HCT116 (cell line): ENCODE results near the gene SZT2. TPM values are rescaled to one million over a fixed set of nuclear protein-coding genes. Genes with fewer than 3 reads are reported as not detected.

Source experiments
- ATAC-seq: fragments of 200-7000 bp; cut with Tn5 transposase; 2 replicates; pipeline ENCODE4 v1.9.1; 2020; ENCODE audit warnings: mild to moderate bottlenecking, moderate library complexity
- BruUV-seq: library from RNA; stranded (reverse); fragments of 400-500 nt; replicated peaks from 2 replicates; lab custom pipeline; 2021; lab: Mats Ljungman, UMichigan
- CTCF ChIA-PET: fragments of 300-600 bp; sonication (Branson Sonifier 250); formaldehyde crosslinking; loops from one replicate; lab custom pipeline; 2021; ENCODE audit warnings: antibody characterized with exemption; lab: Charles Lee
- POLR2A ChIA-PET: fragments of 300-600, 350-600 bp; sonication (Branson Sonifier 250); formaldehyde crosslinking; loops from one replicate; lab custom pipeline; 2021; ENCODE audit warnings: antibody characterized with exemption; lab: Charles Lee
- RAD21 ChIA-PET, 2 experiments: fragments of 300-600 bp; sonication (Branson Sonifier 250); formaldehyde crosslinking; loops; one replicate each; lab custom pipeline; 2023; ENCODE audit warnings: low total read pairs in 2 of 2; ENCODE audit not compliant: uncharacterized antibody in 2 of 2, unreplicated experiment in 2 of 2, low non-redundant PET in 1 of 2; lab: Charles Lee
- DNase-seq: peaks from one replicate; pipeline ENCODE4 v3.0.0-alpha.2; 2010; ENCODE audit warnings: low read depth, low spot score
- H2AFZ ChIP-seq: fragments of 200-600 bp; shearing (Covaris generic), sonication (generic); 2 replicates; pipeline ENCODE4 v1.6.1; 2017; ENCODE audit warnings: low read depth, mixed run types, mixed read lengths, antibody characterized with exemption, low read length; ENCODE audit not compliant: poor library complexity, severe bottlenecking
- H3K27ac ChIP-seq: 2 replicates; pipeline ENCODE4 v1.5.1; 2012; ENCODE audit warnings: low read depth, low read length
- H3K27me3 ChIP-seq: fragments of 200-600 bp; sonication (generic); 2 replicates; pipeline ENCODE4 v1.6.1; 2016; ENCODE audit warnings: mixed run types, low read length, mixed read lengths; ENCODE audit not compliant: insufficient read depth
- H3K36me3 ChIP-seq, 2 experiments: fragments of 200-500 bp in 1 of 2; fragments of 200-600 bp in 1 of 2; sonication (Bioruptor generic) in 1 of 2; sonication (generic) in 1 of 2; 2 replicates each; pipeline versions ENCODE4 v1.5.1 to v1.6.1; 2014 to 2016; ENCODE audit warnings: low read length in 2 of 2, inconsistent platforms in 1 of 2, mixed read lengths in 1 of 2, mixed run types in 1 of 2; ENCODE audit not compliant: insufficient read depth in 2 of 2, control insufficient read depth in 1 of 2
- H3K4me1 ChIP-seq, 2 experiments: fragments of 200-600 bp in 1 of 2; sonication (generic) in 1 of 2; 2 replicates each; pipeline versions ENCODE4 v1.5.1 to v1.6.1; 2012 to 2017; ENCODE audit warnings: low read length in 2 of 2, inconsistent platforms in 1 of 2, mild to moderate bottlenecking in 1 of 2, mixed read lengths in 1 of 2, mixed run types in 1 of 2, moderate library complexity in 1 of 2; ENCODE audit not compliant: insufficient read depth in 2 of 2, control insufficient read depth in 1 of 2
- H3K4me2 ChIP-seq: fragments of 200-600 bp; sonication (generic); 2 replicates; pipeline ENCODE4 v1.6.1; 2017; ENCODE audit warnings: mixed run types, low read length, mixed read lengths
- H3K4me3 ChIP-seq, 2 experiments: fragments of 200-600 bp in 1 of 2; sonication (generic) in 1 of 2; replicated peaks in 1 of 2; 2 replicates each; pipeline ENCODE4 v1.5.1; 2011 to 2016; ENCODE audit warnings: low read length in 2 of 2, control low read depth in 1 of 2, low read depth in 1 of 2, mild to moderate bottlenecking in 1 of 2, mixed read lengths in 1 of 2, mixed run types in 1 of 2
- H3K79me2 ChIP-seq: fragments of 200-600 bp; sonication (generic); 2 replicates; pipeline ENCODE4 v1.6.1; 2017; ENCODE audit warnings: mild to moderate bottlenecking, mixed run types, low read length, moderate library complexity, mixed read lengths; ENCODE audit not compliant: insufficient read depth
- H3K9ac ChIP-seq: fragments of 200-600 bp; sonication (generic); 2 replicates; pipeline ENCODE4 v1.6.1; 2016; ENCODE audit warnings: low read length, mixed read lengths
- H3K9me2 ChIP-seq: fragments of 200-600 bp; sonication (generic), shearing (Covaris generic); 2 replicates; pipeline ENCODE4 v1.6.1; 2017; ENCODE audit warnings: mixed run types, mild to moderate bottlenecking, moderate library complexity; ENCODE audit not compliant: insufficient read depth
- H3K9me3 ChIP-seq, 2 experiments: fragments of 200-500 bp in 1 of 2; fragments of 200-600 bp in 1 of 2; sonication (Bioruptor generic) in 1 of 2; sonication (generic) in 1 of 2; 2 replicates each; pipeline ENCODE4 v1.6.1; 2014 to 2017; ENCODE audit warnings: low read length in 2 of 2, mixed read lengths in 2 of 2, inconsistent platforms in 1 of 2, low read depth in 1 of 2, mild to moderate bottlenecking in 1 of 2, mixed run types in 1 of 2, moderate library complexity in 1 of 2; ENCODE audit not compliant: control insufficient read depth in 1 of 2, insufficient read depth in 1 of 2
- H4K20me1 ChIP-seq: fragments of 200-600 bp; sonication (generic), shearing (Covaris generic); 2 replicates; pipeline ENCODE4 v1.6.1; 2017; ENCODE audit warnings: mixed run types, mild to moderate bottlenecking, moderate library complexity; ENCODE audit not compliant: insufficient read depth
- EGR1 ChIP-seq: IDR thresholded peaks from 2 replicates; pipeline ENCODE4 v1.6.1; 2012; ENCODE audit warnings: low read depth
- ELF1 ChIP-seq: IDR thresholded peaks from 2 replicates; pipeline ENCODE4 v1.6.1; 2012; ENCODE audit warnings: low read depth, borderline replicate concordance
- FOSL1 ChIP-seq: IDR thresholded peaks from 2 replicates; pipeline ENCODE4 v1.6.1; 2012; ENCODE audit warnings: low read depth
- JUND ChIP-seq: IDR thresholded peaks from 2 replicates; pipeline ENCODE4 v1.6.1; 2012
- POLR2A ChIP-seq: IDR thresholded peaks from 2 replicates; pipeline ENCODE4 v1.7.0; 2011; ENCODE audit warnings: borderline replicate concordance; ENCODE audit not compliant: insufficient read depth, insufficient read length; ENCODE audit errors: extremely low read depth
- RAD21 ChIP-seq: IDR thresholded peaks from 2 replicates; pipeline ENCODE4 v1.6.1; 2012; ENCODE audit warnings: low read depth, mild to moderate bottlenecking
- SIN3A ChIP-seq: IDR thresholded peaks from 2 replicates; pipeline ENCODE4 v1.6.1; 2012; ENCODE audit warnings: low read depth
- SP1 ChIP-seq: IDR thresholded peaks from 2 replicates; pipeline ENCODE4 v1.6.1; 2012; ENCODE audit warnings: low read depth
- SRF ChIP-seq: IDR thresholded peaks from 2 replicates; pipeline ENCODE4 v1.6.1; 2012; ENCODE audit warnings: low read depth
- YY1 ChIP-seq: IDR thresholded peaks from 2 replicates; pipeline ENCODE4 v1.6.1; 2011; ENCODE audit warnings: low read length, low read depth, moderate library complexity, mild to moderate bottlenecking; ENCODE audit not compliant: insufficient replicate concordance; ENCODE audit errors: extremely low read depth
- ZFX ChIP-seq: fragments of 450-650 bp; IDR thresholded peaks from 2 replicates; pipeline ENCODE4 v1.6.1; 2017
- ZNF274 ChIP-seq: fragments of 200-500 bp; sonication (Bioruptor generic); IDR thresholded peaks from 2 replicates; pipeline ENCODE4 v1.6.1; 2014; ENCODE audit warnings: mild to moderate bottlenecking, low read depth, low read length, inconsistent platforms
- intact Hi-C: fragments of 100-400 bp; cut with micrococcal nuclease; formaldehyde crosslinking; loops from 2 replicates; pipeline ENCODE4 v1.10.0; 2022
- total RNA-seq: library from RNA; stranded (reverse); gene quantifications from one replicate; pipeline ENCODE4 v1.2.1, GENCODE V29; 2021; ENCODE audit not compliant: unreplicated experiment
- TF ChIP-seq, protein P1 (sequence below): IDR thresholded peaks from 2 replicates; pipeline ENCODE4 v1.6.1; 2012
- TF ChIP-seq, protein P2 (sequence below): IDR thresholded peaks from 2 replicates; pipeline ENCODE4 v1.6.1; 2011; ENCODE audit warnings: mild to moderate bottlenecking, low read length, moderate library complexity; ENCODE audit not compliant: insufficient replicate concordance; ENCODE audit errors: extremely low read depth
- TF ChIP-seq, protein P3 (sequence below): IDR thresholded peaks from 2 replicates; pipeline ENCODE4 v1.6.1; 2012; ENCODE audit warnings: low read depth

SZT2 gene
- total RNA-seq, 1 experiment from 2014 or later: 43.0 TPM

DNA sequence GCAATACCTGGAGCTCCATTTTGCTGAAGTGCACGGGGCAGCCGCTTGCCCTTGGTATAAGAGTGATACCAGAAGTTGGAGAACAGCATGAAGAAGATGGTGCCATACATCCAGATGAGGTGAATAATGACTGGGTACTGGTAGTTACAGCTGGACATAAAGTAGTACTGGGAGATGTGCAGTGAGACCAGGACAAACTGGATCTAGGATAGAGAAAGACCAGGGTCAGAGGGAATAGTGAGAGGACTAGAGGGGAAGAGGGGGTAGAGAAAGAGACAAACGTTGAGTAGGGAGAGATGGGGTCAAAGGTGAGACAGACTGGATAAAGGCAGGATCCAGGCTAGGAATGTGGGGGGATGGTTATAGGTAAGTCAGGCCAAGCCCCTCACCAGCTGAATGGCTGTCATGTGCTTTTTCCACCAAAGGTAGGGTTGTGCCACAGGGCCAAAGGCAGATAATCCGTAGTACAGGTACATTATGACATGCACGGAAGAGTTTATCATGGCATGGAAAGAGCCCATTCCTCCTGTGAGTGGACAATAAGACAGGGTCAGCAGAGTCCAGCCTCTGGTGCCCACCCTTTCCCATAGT lies 25.7 kb upstream of the SZT2 start:
- peaks cover 26 to 48% of the 10 kb centered on the region in 2 experiments for H3K36me3 ChIP-seq
- RAD21 ChIA-PET: no interaction called here
- no peak for TF ChIP-seq FOSL1
- TF ChIP-seq SRF: no peak
- TF ChIP-seq ZFX: no peak
- no peak for TF ChIP-seq RAD21
- no peak for TF ChIP-seq ZNF274
- no peak for TF ChIP-seq YY1
- TF ChIP-seq JUND: no peak
- TF ChIP-seq SIN3A: no peak
- TF ChIP-seq ELF1: no peak
- no peak for TF ChIP-seq EGR1
- TF ChIP-seq POLR2A: no peak
- TF ChIP-seq, protein P1, sequence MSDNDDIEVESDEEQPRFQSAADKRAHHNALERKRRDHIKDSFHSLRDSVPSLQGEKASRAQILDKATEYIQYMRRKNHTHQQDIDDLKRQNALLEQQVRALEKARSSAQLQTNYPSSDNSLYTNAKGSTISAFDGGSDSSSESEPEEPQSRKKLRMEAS: no peak
- peaks cover 3% of the 10 kb centered on the region; the same call in 1 of the 2 replicates for H4K20me1 ChIP-seq
- H3K27me3 ChIP-seq: no peaks in the 10 kb centered on the region
- peaks cover 23 to 83% of the 10 kb centered on the region in 2 experiments for H3K4me1 ChIP-seq
- no peak overlapping the region for H3K9ac ChIP-seq
- CTCF ChIA-PET: no interaction called here
- H3K9me2 ChIP-seq: no peaks in the 10 kb centered on the region
- H3K27ac ChIP-seq: peak overlapping the region; percentile 25
- BruUV-seq: no TSS peak
- ATAC-seq (no peak), DNase-seq (no peak)
- H3K4me3 ChIP-seq: no peak overlapping the region
- peaks cover 72% of the 10 kb centered on the region for H3K79me2 ChIP-seq
- intact Hi-C loops: no loop called here
- H2AFZ ChIP-seq: no peak overlapping the region
- no peaks in the 10 kb centered on the region for H3K9me3 ChIP-seq
- H3K4me2 ChIP-seq: 0 out of 2 replicates have a peak overlapping the region, but pooled peaks have one; percentile 10
- POLR2A ChIA-PET: interaction anchor here (1.5 kb wide), 1 partner anchor 9 kb away, joined by 7 read pairs; no protein-coding TSS in a partner anchor

DNA sequence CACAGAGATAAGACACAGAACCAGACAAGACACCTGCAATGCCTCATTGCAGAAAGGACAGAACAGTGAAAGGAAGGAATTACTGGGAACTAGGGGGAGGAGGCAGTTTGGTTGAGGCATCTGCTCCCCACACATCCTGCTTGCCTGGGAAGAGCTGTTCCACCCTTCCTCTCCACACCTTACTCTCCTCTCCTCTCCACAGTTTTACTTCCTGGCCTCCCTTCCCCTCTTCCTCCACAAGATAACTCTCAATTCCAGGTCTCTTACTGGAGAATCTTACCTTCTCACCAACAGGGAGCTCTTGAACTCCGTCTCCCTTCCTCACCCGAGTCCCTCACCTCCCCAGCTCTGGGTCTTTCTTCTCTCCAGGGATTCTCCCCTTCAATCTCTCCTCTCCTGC lies 24.0 kb upstream of the SZT2 start:
- no peak for ATAC-seq
- RAD21 ChIA-PET: no interaction called here
- Histone ChIP-seq H3K36me3 (peaks cover 22 to 34% of the 10 kb centered on the region in 2 experiments), H3K4me1 (peaks cover 12 to 81% of the 10 kb centered on the region in 2 experiments), H3K27me3 (no peaks in the 10 kb centered on the region), H2AFZ (no peak overlapping the region), H3K4me2 (peak overlapping the region; percentile 94), H3K4me3 (peak overlapping the region; percentile 75 to 98), H3K79me2 (peaks cover 65% of the 10 kb centered on the region), H4K20me1 (peaks cover 3% of the 10 kb centered on the region; the same call in 1 of the 2 replicates), H3K9me3 (no peaks in the 10 kb centered on the region), H3K9me2 (no peaks in the 10 kb centered on the region), H3K27ac (peak overlapping the region; percentile 98), H3K9ac (peak overlapping the region; percentile 98)
- no peak for DNase-seq
- POLR2A ChIA-PET: no interaction called here
- intact Hi-C loops: no loop called here
- no TSS peak for BruUV-seq
- CTCF ChIA-PET: no interaction called here
- TF ChIP-seq SP1: no peak
- no peak for TF ChIP-seq EGR1
- no peak for TF ChIP-seq JUND
- TF ChIP-seq FOSL1: no peak
- TF ChIP-seq, protein P2, sequence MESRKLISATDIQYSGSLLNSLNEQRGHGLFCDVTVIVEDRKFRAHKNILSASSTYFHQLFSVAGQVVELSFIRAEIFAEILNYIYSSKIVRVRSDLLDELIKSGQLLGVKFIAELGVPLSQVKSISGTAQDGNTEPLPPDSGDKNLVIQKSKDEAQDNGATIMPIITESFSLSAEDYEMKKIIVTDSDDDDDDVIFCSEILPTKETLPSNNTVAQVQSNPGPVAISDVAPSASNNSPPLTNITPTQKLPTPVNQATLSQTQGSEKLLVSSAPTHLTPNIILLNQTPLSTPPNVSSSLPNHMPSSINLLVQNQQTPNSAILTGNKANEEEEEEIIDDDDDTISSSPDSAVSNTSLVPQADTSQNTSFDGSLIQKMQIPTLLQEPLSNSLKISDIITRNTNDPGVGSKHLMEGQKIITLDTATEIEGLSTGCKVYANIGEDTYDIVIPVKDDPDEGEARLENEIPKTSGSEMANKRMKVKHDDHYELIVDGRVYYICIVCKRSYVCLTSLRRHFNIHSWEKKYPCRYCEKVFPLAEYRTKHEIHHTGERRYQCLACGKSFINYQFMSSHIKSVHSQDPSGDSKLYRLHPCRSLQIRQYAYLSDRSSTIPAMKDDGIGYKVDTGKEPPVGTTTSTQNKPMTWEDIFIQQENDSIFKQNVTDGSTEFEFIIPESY: no peak
- TF ChIP-seq, protein P3, sequence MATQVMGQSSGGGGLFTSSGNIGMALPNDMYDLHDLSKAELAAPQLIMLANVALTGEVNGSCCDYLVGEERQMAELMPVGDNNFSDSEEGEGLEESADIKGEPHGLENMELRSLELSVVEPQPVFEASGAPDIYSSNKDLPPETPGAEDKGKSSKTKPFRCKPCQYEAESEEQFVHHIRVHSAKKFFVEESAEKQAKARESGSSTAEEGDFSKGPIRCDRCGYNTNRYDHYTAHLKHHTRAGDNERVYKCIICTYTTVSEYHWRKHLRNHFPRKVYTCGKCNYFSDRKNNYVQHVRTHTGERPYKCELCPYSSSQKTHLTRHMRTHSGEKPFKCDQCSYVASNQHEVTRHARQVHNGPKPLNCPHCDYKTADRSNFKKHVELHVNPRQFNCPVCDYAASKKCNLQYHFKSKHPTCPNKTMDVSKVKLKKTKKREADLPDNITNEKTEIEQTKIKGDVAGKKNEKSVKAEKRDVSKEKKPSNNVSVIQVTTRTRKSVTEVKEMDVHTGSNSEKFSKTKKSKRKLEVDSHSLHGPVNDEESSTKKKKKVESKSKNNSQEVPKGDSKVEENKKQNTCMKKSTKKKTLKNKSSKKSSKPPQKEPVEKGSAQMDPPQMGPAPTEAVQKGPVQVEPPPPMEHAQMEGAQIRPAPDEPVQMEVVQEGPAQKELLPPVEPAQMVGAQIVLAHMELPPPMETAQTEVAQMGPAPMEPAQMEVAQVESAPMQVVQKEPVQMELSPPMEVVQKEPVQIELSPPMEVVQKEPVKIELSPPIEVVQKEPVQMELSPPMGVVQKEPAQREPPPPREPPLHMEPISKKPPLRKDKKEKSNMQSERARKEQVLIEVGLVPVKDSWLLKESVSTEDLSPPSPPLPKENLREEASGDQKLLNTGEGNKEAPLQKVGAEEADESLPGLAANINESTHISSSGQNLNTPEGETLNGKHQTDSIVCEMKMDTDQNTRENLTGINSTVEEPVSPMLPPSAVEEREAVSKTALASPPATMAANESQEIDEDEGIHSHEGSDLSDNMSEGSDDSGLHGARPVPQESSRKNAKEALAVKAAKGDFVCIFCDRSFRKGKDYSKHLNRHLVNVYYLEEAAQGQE: no peak
- TF ChIP-seq YY1: no peak
- no peak for TF ChIP-seq ZFX
